Glutamatergic neuron (in vitro differentiated cells): Measurements from ENCODE around the gene WDR37. TPM values are rescaled to one million over a fixed set of nuclear protein-coding genes. Genes with fewer than 3 reads are reported as not detected.
A peak's percentile ranks its signal among the peaks of the same experiment; 100 is the strongest.

Experiments
- DNase-seq: peaks from one replicate; pipeline ENCODE4 v3.0.0; 2022
- H3K27ac Mint-ChIP-seq: one replicate; pipeline ENCODE4 v1.8.0; 2020; ENCODE audit warnings: mild to moderate bottlenecking, mixed read lengths, inconsistent platforms; ENCODE audit not compliant: unreplicated experiment
- H3K27me3 Mint-ChIP-seq: one replicate; pipeline ENCODE4 v1.8.0; 2020; ENCODE audit warnings: mild to moderate bottlenecking, moderate library complexity, mixed read lengths, inconsistent platforms; ENCODE audit not compliant: unreplicated experiment
- H3K36me3 Mint-ChIP-seq: one replicate; pipeline ENCODE4 v1.8.0; 2020; ENCODE audit warnings: mild to moderate bottlenecking, mixed read lengths, inconsistent platforms; ENCODE audit not compliant: unreplicated experiment
- H3K4me1 Mint-ChIP-seq: one replicate; pipeline ENCODE4 v1.8.0; 2020; ENCODE audit warnings: mild to moderate bottlenecking, low read depth, mixed read lengths, inconsistent platforms; ENCODE audit not compliant: unreplicated experiment
- H3K4me3 Mint-ChIP-seq: one replicate; pipeline ENCODE4 v1.8.0; 2020; ENCODE audit warnings: mild to moderate bottlenecking, mixed read lengths, inconsistent platforms; ENCODE audit not compliant: unreplicated experiment
- H3K9me3 Mint-ChIP-seq: one replicate; pipeline ENCODE4 v1.8.0; 2020; ENCODE audit warnings: mild to moderate bottlenecking, moderate library complexity, mixed read lengths, inconsistent platforms; ENCODE audit not compliant: unreplicated experiment
- total RNA-seq: library from RNA; stranded (reverse); fragmentation: NEBNext Ultra II Directional; extraction: Animal tissue kit (Norgen Biotek cat#: 25700); gene quantifications from one replicate; pipeline ENCODE4 v1.2.1, GENCODE V29; 2021; ENCODE audit not compliant: unreplicated experiment
- TF ChIP-seq, protein P1 (sequence below): fragments of 200-600 bp; sonication (generic); IDR thresholded peaks from one replicate; pipeline ENCODE4 v1.5.0; 2021; ENCODE audit not compliant: partially characterized antibody, unreplicated experiment

WDR37 gene
- total RNA-seq, 1 donor from 2014 or later = 27.8 TPM

DNA sequence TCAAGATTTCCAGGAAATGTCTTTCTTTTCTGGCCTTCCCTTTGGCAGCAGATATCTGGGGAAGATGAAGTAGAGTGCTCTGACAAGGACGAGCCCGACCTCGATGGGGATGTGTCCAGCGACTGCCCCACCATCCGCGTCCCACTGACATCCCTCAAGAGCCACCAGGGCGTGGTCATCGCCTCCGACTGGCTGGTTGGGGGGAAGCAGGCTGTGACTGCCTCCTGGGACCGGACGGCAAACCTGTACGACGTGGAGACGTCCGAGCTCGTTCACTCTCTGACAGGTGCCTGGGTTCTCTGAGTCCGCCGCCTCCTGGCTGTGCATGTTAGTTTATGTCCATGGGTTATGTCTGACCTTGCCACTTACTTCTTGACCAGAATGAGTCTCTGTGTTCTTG is 47.4 kb downstream of the WDR37 start:
- TF ChIP-seq, protein P1, sequence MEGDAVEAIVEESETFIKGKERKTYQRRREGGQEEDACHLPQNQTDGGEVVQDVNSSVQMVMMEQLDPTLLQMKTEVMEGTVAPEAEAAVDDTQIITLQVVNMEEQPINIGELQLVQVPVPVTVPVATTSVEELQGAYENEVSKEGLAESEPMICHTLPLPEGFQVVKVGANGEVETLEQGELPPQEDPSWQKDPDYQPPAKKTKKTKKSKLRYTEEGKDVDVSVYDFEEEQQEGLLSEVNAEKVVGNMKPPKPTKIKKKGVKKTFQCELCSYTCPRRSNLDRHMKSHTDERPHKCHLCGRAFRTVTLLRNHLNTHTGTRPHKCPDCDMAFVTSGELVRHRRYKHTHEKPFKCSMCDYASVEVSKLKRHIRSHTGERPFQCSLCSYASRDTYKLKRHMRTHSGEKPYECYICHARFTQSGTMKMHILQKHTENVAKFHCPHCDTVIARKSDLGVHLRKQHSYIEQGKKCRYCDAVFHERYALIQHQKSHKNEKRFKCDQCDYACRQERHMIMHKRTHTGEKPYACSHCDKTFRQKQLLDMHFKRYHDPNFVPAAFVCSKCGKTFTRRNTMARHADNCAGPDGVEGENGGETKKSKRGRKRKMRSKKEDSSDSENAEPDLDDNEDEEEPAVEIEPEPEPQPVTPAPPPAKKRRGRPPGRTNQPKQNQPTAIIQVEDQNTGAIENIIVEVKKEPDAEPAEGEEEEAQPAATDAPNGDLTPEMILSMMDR = no peak
- peaks cover 12% of the 10 kb centered on the region for H3K9me3 Mint-ChIP-seq
- peaks cover 12% of the 10 kb centered on the region for H3K27me3 Mint-ChIP-seq
- H3K4me3 Mint-ChIP-seq = no peak overlapping the region
- DNase-seq = no peak
- H3K4me1 Mint-ChIP-seq = peaks cover 24% of the 10 kb centered on the region
- H3K27ac Mint-ChIP-seq = no peak overlapping the region
- H3K36me3 Mint-ChIP-seq = peaks cover 24% of the 10 kb centered on the region

DNA sequence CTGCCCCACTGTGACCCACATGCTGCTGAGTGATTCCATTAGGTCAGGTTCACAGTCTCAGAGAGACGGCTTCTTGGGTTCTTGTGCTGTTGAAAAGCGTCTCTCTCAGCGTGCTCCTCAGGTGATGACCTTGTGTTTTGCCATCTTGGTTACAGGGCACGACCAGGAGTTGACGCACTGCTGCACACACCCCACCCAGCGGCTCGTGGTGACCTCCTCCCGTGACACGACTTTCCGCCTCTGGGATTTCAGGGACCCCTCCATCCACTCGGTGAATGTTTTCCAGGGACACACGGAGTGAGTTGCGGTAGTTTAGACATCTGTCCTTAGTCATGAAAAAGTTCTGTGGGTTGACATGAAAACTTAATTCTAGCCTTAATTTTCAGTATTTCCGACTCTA is 48.8 kb downstream of the WDR37 start:
- no peak overlapping the region for H3K27ac Mint-ChIP-seq
- peaks cover 15% of the 10 kb centered on the region for H3K9me3 Mint-ChIP-seq
- H3K27me3 Mint-ChIP-seq = peaks cover 7% of the 10 kb centered on the region
- no peak for DNase-seq
- no peak overlapping the region for H3K4me3 Mint-ChIP-seq
- H3K36me3 Mint-ChIP-seq = peaks cover 24% of the 10 kb centered on the region
- TF ChIP-seq, protein P1 = no peak
- H3K4me1 Mint-ChIP-seq = peaks cover 22% of the 10 kb centered on the region

DNA sequence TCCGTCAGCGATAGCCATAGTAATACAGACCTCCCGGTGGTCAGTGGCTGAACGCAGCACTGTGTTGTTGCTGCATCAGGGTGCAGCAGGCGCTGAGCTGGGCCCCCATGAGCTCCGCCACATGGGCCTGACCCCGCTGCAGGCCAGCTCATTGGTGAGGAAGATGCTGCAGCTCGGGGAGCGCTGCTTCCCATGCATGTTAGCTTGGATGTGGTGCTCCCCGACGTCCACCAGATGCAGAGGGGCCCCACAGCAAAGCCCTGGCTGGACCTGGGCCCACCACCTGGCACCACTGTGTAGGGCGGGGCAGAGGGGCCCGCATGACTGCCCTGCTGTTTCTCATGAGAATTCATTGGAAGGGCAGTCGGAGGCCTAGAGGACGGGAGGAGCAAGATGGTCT is 50.8 kb downstream of the WDR37 start:
- Mint-ChIP-seq H3K27me3 (peaks cover 2% of the 10 kb centered on the region), H3K36me3 (peaks cover 20% of the 10 kb centered on the region), H3K4me1 (peaks cover 15% of the 10 kb centered on the region), H3K27ac (no peak overlapping the region), H3K4me3 (no peak overlapping the region), H3K9me3 (peaks cover 12% of the 10 kb centered on the region)
- no peak for DNase-seq
- TF ChIP-seq, protein P1 = no peak

DNA sequence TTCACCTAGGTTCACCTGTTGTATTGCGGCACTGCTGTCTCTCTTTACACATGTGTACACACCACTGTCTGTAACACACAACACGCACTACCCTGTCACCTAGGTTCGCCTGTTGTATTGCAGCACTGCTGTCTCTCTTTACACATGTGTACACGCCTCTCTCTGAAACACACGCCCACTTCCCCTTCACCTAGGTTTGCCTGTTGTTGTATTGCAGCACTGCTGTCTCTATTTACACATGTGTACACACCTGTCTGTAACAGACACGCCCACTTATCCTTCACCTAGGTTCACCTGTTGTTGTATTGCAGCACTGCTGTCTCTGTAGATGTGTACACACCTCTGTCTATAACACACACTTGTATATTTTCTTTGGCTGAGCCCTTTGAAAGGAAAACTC is 51.5 kb downstream of the WDR37 start:
- Mint-ChIP-seq H3K27ac (peak overlapping the region; percentile 15), H3K36me3 (peaks cover 16% of the 10 kb centered on the region), H3K9me3 (peaks cover 11% of the 10 kb centered on the region), H3K4me1 (peaks cover 12% of the 10 kb centered on the region), H3K27me3 (peaks cover 2% of the 10 kb centered on the region), H3K4me3 (no peak overlapping the region)
- TF ChIP-seq, protein P1 = no peak
- no peak for DNase-seq

DNA sequence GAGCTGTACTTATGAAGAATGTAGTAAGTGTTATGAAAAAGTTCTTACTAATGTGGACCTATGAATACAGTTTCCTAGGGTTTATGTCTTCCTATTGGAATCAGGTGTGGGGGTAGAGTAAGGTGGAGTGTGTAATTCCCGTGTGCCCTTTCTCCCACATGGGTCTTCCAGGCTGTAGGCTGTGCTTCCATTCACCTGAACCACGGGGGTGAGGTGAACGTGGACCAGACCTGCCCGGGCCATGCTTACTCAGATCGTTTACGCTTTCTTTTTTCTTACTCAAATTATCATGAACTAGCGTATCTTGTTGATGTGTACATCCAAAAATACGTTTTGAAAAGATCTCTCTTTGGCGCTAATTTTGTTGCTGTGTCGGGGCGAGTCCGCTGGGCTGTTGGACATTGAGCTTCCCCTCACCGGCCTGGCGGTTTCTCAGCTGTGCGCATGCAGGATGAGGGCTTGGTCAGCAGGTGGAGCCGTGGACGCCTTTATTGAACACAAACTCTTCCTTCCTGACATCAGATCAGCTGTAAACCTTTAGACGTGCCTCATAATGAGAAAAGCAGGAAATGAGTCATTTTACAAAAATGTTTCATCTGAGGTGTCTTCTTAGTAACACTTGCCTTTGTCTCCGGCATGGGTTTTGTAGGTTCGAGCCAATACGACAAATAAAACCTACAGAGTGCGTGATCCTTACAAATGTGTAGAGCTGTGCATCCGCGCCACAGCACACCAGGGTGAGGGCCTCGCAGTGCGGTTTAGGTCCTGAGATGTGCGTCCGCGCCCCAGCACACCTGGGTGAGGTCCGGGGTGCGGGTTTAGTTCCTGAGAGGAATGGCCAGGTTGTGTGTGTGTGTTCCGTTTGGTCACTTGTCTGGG is 53.8 kb downstream of the WDR37 start:
- H3K36me3 Mint-ChIP-seq = peaks cover 14% of the 10 kb centered on the region
- no peak overlapping the region for H3K4me3 Mint-ChIP-seq
- H3K27ac Mint-ChIP-seq = peak overlapping the region; percentile 59
- peaks cover 15% of the 10 kb centered on the region for H3K4me1 Mint-ChIP-seq
- TF ChIP-seq, protein P1 = peak; percentile 78
- peak; percentile 85 for DNase-seq
- H3K27me3 Mint-ChIP-seq = peaks cover 2% of the 10 kb centered on the region
- peaks cover 11% of the 10 kb centered on the region for H3K9me3 Mint-ChIP-seq
